ENCODE data around the gene ARID2. TPM values are rescaled to one million over a fixed set of nuclear protein-coding genes. Genes with fewer than 3 reads are reported as not detected.

The ARID2 gene
- total RNA-seq, 1 donor from 2014 or later, result 17.2 TPM

- DNase-seq, result no peak
- no peak for ATAC-seq
- intact Hi-C loops (cut with micrococcal nuclease), result loop anchor here (10.0 kb wide), 1 partner anchor 198 kb away; no protein-coding TSS in a partner anchor
Observed at GRCh38 chr12:45743247-45743646, 13.7 kb downstream of the ARID2 start.

GRCh38 chr12:45745861-45746277 lies 16.4 kb downstream of the ARID2 start:
- ATAC-seq (peak; percentile 42), DNase-seq (no peak)
- intact Hi-C loops (cut with micrococcal nuclease), result loop anchor here (10.0 kb wide), 1 partner anchor 201 kb away; no protein-coding TSS in a partner anchor

- ATAC-seq, result no peak
- intact Hi-C loops (cut with micrococcal nuclease), result no loop called here
Observed at GRCh38 chr12:45756666-45757065, 27.2 kb downstream of the ARID2 start.

GRCh38 chr12:45757172-45757571 lies 27.7 kb downstream of the ARID2 start:
- DNase-seq (no peak), ATAC-seq (no peak)
- intact Hi-C loops (cut with micrococcal nuclease), result no loop called here

More at GRCh38 chr12:45756666-45757065, 27.2 kb downstream of the ARID2 start:
- no peak for DNase-seq

- intact Hi-C loops (cut with micrococcal nuclease), result no loop called here
- ATAC-seq (no peak), DNase-seq (no peak)
Observed at GRCh38 chr12:45760333-45760732, 30.8 kb downstream of the ARID2 start.

GRCh38 chr12:45762185-45763110 lies 32.9 kb downstream of the ARID2 start:
- DNase-seq (no peak), ATAC-seq (peak; percentile 69)
- intact Hi-C loops (cut with micrococcal nuclease), result no loop called here

GRCh38 chr12:45763381-45763780 lies 33.9 kb downstream of the ARID2 start:
- intact Hi-C loops (cut with micrococcal nuclease), result no loop called here
- no peak for ATAC-seq
- DNase-seq, result no peak

- ATAC-seq (no peak), DNase-seq (no peak)
- intact Hi-C loops (cut with micrococcal nuclease), result no loop called here
Observed at GRCh38 chr12:45768194-45768593, 38.7 kb downstream of the ARID2 start.

GRCh38 chr12:45773747-45774146 lies 44.2 kb downstream of the ARID2 start:
- intact Hi-C loops (cut with micrococcal nuclease), result no loop called here
- ATAC-seq (no peak), DNase-seq (no peak)

- DNase-seq (no peak), ATAC-seq (peak; percentile 52)
- intact Hi-C loops (cut with micrococcal nuclease), result no loop called here
Observed at GRCh38 chr12:45774508-45775162, 45.1 kb downstream of the ARID2 start.

- intact Hi-C loops (cut with micrococcal nuclease), result no loop called here
- ATAC-seq (peak; percentile 59), DNase-seq (no peak)
Observed at GRCh38 chr12:45775465-45775864, 46.0 kb downstream of the ARID2 start.

GRCh38 chr12:45775964-45776363 lies 46.5 kb downstream of the ARID2 start:
- intact Hi-C loops (cut with micrococcal nuclease), result no loop called here
- ATAC-seq (peak; percentile 23), DNase-seq (no peak)

GRCh38 chr12:45779936-45780335 lies 50.4 kb downstream of the ARID2 start:
- no peak for DNase-seq
- ATAC-seq, result no peak
- intact Hi-C loops (cut with micrococcal nuclease), result no loop called here

GRCh38 chr12:45781080-45781479 lies 51.6 kb downstream of the ARID2 start:
- DNase-seq (no peak), ATAC-seq (no peak)
- intact Hi-C loops (cut with micrococcal nuclease), result no loop called here

- no peak for DNase-seq
- no peak for ATAC-seq
- intact Hi-C loops (cut with micrococcal nuclease), result no loop called here
Observed at GRCh38 chr12:45785315-45785714, 55.8 kb downstream of the ARID2 start.

- ATAC-seq (peak; percentile 34), DNase-seq (no peak)
- intact Hi-C loops (cut with micrococcal nuclease), result no loop called here
Observed at GRCh38 chr12:45789025-45789424, 59.5 kb downstream of the ARID2 start.

GRCh38 chr12:45794422-45794821 lies 64.9 kb downstream of the ARID2 start:
- intact Hi-C loops (cut with micrococcal nuclease), result no loop called here
- DNase-seq (no peak), ATAC-seq (no peak)

GRCh38 chr12:45801625-45802024 lies 72.1 kb downstream of the ARID2 start:
- ATAC-seq (no peak), DNase-seq (no peak)
- intact Hi-C loops (cut with micrococcal nuclease), result no loop called here

- DNase-seq (no peak), ATAC-seq (no peak)
- intact Hi-C loops (cut with micrococcal nuclease), result no loop called here
Observed at GRCh38 chr12:45803111-45803510, 73.6 kb downstream of the ARID2 start.

- intact Hi-C loops (cut with micrococcal nuclease), result no loop called here
- ATAC-seq, result no peak
Observed at GRCh38 chr12:45816652-45817051, 87.1 kb downstream of the ARID2 start.

More at GRCh38 chr12:45816652-45817051, 87.1 kb downstream of the ARID2 start:
- no peak for DNase-seq

All from left ventricle myocardium superior (tissue), 1 donor.